ENCODE measurements around the gene ZBP1.

The ZBP1 gene

GRCh38 chr20:57564951-57565642 lies 55.1 kb downstream of the ZBP1 start:
- ChIA-PET CTCF (interaction anchor here (0.7 to 1.2 kb wide), 2 partner anchors 10 to 63 kb away, joined by 3 read pairs; no protein-coding TSS in a partner anchor), POLR2A (ENCODE audit: low non-redundant PET) (no interaction called here)
- no peak for DNase-seq (ENCODE audit: low spot score)

GRCh38 chr20:57564180-57564802 lies 55.9 kb downstream of the ZBP1 start:
- DNase-seq (ENCODE audit: low spot score): no peak
- POLR2A ChIA-PET (ENCODE audit: low non-redundant PET): no interaction called here
- CTCF ChIA-PET: no interaction called here
- no peak for TF ChIP-seq CTCF (conservative IDR thresholded peaks at IDR 0.05; ENCODE audit: low read depth)
- H3K27ac ChIP-seq: no peak overlapping the region

More at GRCh38 chr20:57564951-57565642, 55.1 kb downstream of the ZBP1 start:
- TF ChIP-seq CTCF (conservative IDR thresholded peaks at IDR 0.05; ENCODE audit: low read depth): no peak
- H3K27ac ChIP-seq: no peak overlapping the region

- CTCF ChIA-PET: no interaction called here
- POLR2A ChIA-PET (ENCODE audit: low non-redundant PET): no interaction called here
- H3K27ac ChIP-seq: no peak overlapping the region
- DNase-seq (ENCODE audit: low spot score): no peak
- TF ChIP-seq CTCF (conservative IDR thresholded peaks at IDR 0.05; ENCODE audit: low read depth): no peak
These were observed 56.7 kb downstream of the ZBP1 start for GRCh38 chr20:57563522-57563921.

GRCh38 chr20:57562541-57563465 lies 57.4 kb downstream of the ZBP1 start:
- no peak for TF ChIP-seq CTCF (conservative IDR thresholded peaks at IDR 0.05; ENCODE audit: low read depth)
- H3K27ac ChIP-seq: no peak overlapping the region
- CTCF ChIA-PET: interaction anchor here (0.6 kb wide), 1 partner anchor 33 kb away, joined by 3 read pairs; no protein-coding TSS in a partner anchor
- DNase-seq (ENCODE audit: low spot score): no peak
- POLR2A ChIA-PET (ENCODE audit: low non-redundant PET): no interaction called here

GRCh38 chr20:57561356-57562279 lies 58.6 kb downstream of the ZBP1 start:
- ChIA-PET CTCF (interaction anchor here (0.6 to 0.9 kb wide), 3 partner anchors 17 to 31 kb away, joined by 3 to 6 read pairs (median 3); no protein-coding TSS in a partner anchor), POLR2A (ENCODE audit: low non-redundant PET) (no interaction called here)
- TF ChIP-seq CTCF (conservative IDR thresholded peaks at IDR 0.05; ENCODE audit: low read depth): no peak
- DNase-seq (ENCODE audit: low spot score): no peak
- H3K27ac ChIP-seq: no peak overlapping the region
